ENCODE results near the gene USHBP1.
"Not testable (repeated sequence)": the region's sequence is repeated elsewhere in the genome, so short reads cannot be mapped to it uniquely, and the experiment has no call there.

DNA sequence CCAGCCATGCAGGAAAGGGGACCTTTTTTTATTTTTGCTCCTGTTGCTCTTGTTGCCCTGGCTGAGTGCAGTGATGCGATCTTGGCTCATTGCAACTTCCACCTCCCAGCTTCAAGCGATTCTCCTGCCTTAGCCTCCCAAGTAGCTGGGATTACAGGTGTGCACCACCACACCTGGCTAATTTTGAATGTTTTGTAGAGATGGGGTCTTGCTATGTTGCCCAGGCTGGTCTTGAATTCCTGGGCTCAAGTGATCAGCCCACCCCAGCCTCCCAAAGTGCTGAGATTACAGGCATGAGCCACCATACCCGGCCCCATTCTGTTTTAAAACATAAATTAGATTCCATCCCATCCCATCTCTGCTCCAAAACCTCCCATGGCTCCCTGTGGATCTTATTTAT, 10.3 kb upstream of the USHBP1 start:
- TF ChIP-seq, protein P1, sequence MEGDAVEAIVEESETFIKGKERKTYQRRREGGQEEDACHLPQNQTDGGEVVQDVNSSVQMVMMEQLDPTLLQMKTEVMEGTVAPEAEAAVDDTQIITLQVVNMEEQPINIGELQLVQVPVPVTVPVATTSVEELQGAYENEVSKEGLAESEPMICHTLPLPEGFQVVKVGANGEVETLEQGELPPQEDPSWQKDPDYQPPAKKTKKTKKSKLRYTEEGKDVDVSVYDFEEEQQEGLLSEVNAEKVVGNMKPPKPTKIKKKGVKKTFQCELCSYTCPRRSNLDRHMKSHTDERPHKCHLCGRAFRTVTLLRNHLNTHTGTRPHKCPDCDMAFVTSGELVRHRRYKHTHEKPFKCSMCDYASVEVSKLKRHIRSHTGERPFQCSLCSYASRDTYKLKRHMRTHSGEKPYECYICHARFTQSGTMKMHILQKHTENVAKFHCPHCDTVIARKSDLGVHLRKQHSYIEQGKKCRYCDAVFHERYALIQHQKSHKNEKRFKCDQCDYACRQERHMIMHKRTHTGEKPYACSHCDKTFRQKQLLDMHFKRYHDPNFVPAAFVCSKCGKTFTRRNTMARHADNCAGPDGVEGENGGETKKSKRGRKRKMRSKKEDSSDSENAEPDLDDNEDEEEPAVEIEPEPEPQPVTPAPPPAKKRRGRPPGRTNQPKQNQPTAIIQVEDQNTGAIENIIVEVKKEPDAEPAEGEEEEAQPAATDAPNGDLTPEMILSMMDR (IDR thresholded peaks at IDR 0.05), result not testable (repeated sequence)
- not testable (repeated sequence) for TF ChIP-seq POLR2A (IDR thresholded peaks at IDR 0.05)

All from right lobe of liver (tissue), 4 donors.